ENCODE data around the gene SMG6.
A peak's percentile ranks its signal among the peaks of the same experiment; 100 is the strongest.
"Not testable (repeated sequence)": the region's sequence is repeated elsewhere in the genome, so short reads cannot be mapped to it uniquely, and the experiment has no call there.

Gene SMG6

GRCh38 chr17:2302778-2303203 lies 794 bp downstream of the SMG6 start:
- DNase-seq: no peak

- no peak for DNase-seq
Observed at GRCh38 chr17:2299756-2300155, 3.8 kb downstream of the SMG6 start.

- DNase-seq: no peak
Observed at GRCh38 chr17:2299136-2299535, 4.4 kb downstream of the SMG6 start.

- no peak for DNase-seq
Observed at GRCh38 chr17:2297023-2297422, 6.6 kb downstream of the SMG6 start.

- no peak for DNase-seq
Observed at GRCh38 chr17:2295575-2295974, 8.0 kb downstream of the SMG6 start.

- DNase-seq: no peak
Observed at GRCh38 chr17:2292100-2292499, 11.5 kb downstream of the SMG6 start.

- no peak for DNase-seq
Observed at GRCh38 chr17:2289878-2290478, 13.6 kb downstream of the SMG6 start.

GRCh38 chr17:2283302-2283701 lies 20.3 kb downstream of the SMG6 start:
- no peak for DNase-seq

GRCh38 chr17:2282297-2282873 lies 21.2 kb downstream of the SMG6 start:
- DNase-seq: no peak

- no peak for DNase-seq
Observed at GRCh38 chr17:2279707-2280106, 23.9 kb downstream of the SMG6 start.

- DNase-seq: no peak
Observed at GRCh38 chr17:2277429-2278170, 26.0 kb downstream of the SMG6 start.

- DNase-seq: no peak
Observed at GRCh38 chr17:2275722-2276121, 27.9 kb downstream of the SMG6 start.

GRCh38 chr17:2274414-2274813 lies 29.2 kb downstream of the SMG6 start:
- DNase-seq: no peak

GRCh38 chr17:2271985-2272702 lies 31.4 kb downstream of the SMG6 start:
- no peak for DNase-seq

- DNase-seq: no peak
Observed at GRCh38 chr17:2267354-2267753, 36.2 kb downstream of the SMG6 start.

GRCh38 chr17:2266865-2267228 lies 36.7 kb downstream of the SMG6 start:
- no peak for DNase-seq

- DNase-seq: peak; percentile 70
Observed at GRCh38 chr17:2266045-2266864, 37.3 kb downstream of the SMG6 start.

- DNase-seq: not testable (repeated sequence)
Observed at GRCh38 chr17:2265166-2265565, 38.4 kb downstream of the SMG6 start.

GRCh38 chr17:2264067-2264860 lies 39.3 kb downstream of the SMG6 start:
- DNase-seq: no peak

- no peak for DNase-seq
Observed at GRCh38 chr17:2263183-2264066, 40.2 kb downstream of the SMG6 start.

- DNase-seq: no peak
Observed at GRCh38 chr17:2262135-2262587, 41.4 kb downstream of the SMG6 start.

All from T-helper 9 cell (primary cell).